Fibroblast of upper back skin (primary cell): ENCODE measurements around the gene GPR119.
"Not testable (repeated sequence)": the region's sequence is repeated elsewhere in the genome, so short reads cannot be mapped to it uniquely, and the experiment has no call there.

ENCODE experiments used
- DNase-seq: peaks from one replicate; pipeline ENCODE4 v3.0.0-alpha.2; 2013

GPR119 gene

DNA sequence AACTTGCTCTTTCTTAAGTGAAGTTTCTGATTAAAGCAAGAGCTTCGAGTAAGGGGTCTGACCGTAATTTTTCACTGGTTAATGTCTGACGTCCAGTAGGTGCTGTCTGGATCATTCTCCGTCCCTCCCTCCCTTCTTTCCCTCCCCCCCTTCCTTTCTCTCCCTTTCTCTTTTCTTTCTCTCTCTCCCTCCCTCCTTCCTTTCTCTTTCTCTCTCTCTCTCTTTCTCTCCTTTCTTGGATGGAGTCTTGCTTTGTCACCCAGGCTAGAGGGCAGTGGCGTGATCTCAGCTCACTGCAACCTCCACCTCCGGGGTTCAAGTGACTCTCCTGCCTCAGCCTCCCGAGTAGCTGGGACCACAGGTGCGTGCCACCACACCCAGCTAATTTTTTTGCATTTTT lies 46.6 kb downstream of the GPR119 start:
- not testable (repeated sequence) for DNase-seq

DNA sequence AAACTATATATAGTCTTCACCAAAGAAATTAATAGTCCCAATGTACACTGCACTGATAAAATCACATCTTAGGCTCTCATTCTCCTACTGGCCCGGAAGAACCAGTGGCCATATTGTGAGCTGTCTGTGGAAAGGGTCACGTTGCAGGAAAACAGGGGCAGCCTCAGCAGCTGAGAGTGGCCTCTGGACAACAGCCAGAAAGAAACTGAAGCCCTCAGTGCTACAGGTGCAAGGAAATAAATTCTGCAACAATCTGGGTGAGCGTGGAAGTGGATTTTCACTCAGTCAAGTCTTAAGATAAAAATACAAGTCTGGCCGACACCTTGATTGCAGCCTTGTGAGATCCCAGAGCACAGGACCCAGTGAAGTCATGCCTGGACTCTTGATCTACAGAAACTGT lies 48.9 kb downstream of the GPR119 start:
- DNase-seq = no peak
